MM.1S (cell line): ENCODE measurements around the gene DNAL1.

Source experiments
- DNase-seq: peaks from one replicate; pipeline ENCODE4 v3.0.0-alpha.2; 2015
- H2AFZ ChIP-seq: fragments of 300-600 bp; sonication (generic); 2 replicates; pipeline ENCODE4 v1.6.0; 2016; ENCODE audit warnings: antibody characterized with exemption, low read length
- H3F3A ChIP-seq: fragments of 300-600 bp; sonication (generic); 2 replicates; pipeline ENCODE4 v1.6.1; 2016; ENCODE audit warnings: mild to moderate bottlenecking, antibody characterized with exemption, low read length, moderate library complexity, mixed read lengths; ENCODE audit not compliant: insufficient read depth
- H3K27ac ChIP-seq: fragments of 300-600 bp; sonication (generic); 2 replicates; pipeline ENCODE4 v1.5.1; 2016; ENCODE audit warnings: mild to moderate bottlenecking, low read length
- H3K27me3 ChIP-seq: fragments of 300-600 bp; sonication (generic); replicated peaks from 2 replicates; pipeline ENCODE4 v1.6.0; 2016; ENCODE audit warnings: low read length; ENCODE audit not compliant: insufficient read depth
- H3K36me3 ChIP-seq: fragments of 300-600 bp; sonication (generic); replicated peaks from 2 replicates; pipeline ENCODE4 v1.6.1; 2016; ENCODE audit warnings: mild to moderate bottlenecking, low read length, mixed read lengths; ENCODE audit not compliant: insufficient read depth
- H3K4me1 ChIP-seq: fragments of 300-600 bp; sonication (generic); 2 replicates; pipeline ENCODE4 v1.6.1; 2016; ENCODE audit warnings: low read length, mixed read lengths
- H3K4me2 ChIP-seq: fragments of 300-600 bp; sonication (generic); 2 replicates; pipeline ENCODE4 v1.6.0; 2016; ENCODE audit warnings: low read depth, low read length
- H3K4me3 ChIP-seq: fragments of 300-600 bp; sonication (generic); 2 replicates; pipeline ENCODE4 v1.5.1; 2016; ENCODE audit warnings: low read length, mixed read lengths
- H3K79me2 ChIP-seq: fragments of 300-600 bp; sonication (generic); 2 replicates; pipeline ENCODE4 v1.6.1; 2016; ENCODE audit warnings: mixed run types, low read length, mixed read lengths
- H3K9ac ChIP-seq: fragments of 300-600 bp; sonication (generic); 2 replicates; pipeline ENCODE4 v1.6.1; 2016; ENCODE audit warnings: low read length, mixed read lengths
- H3K9me2 ChIP-seq: fragments of 300-600 bp; sonication (generic); replicated peaks from 2 replicates; pipeline ENCODE4 v1.6.1; 2016; ENCODE audit warnings: mild to moderate bottlenecking, low read length, mixed read lengths; ENCODE audit not compliant: insufficient read depth
- H3K9me3 ChIP-seq: fragments of 300-600 bp; sonication (generic); replicated peaks from 2 replicates; pipeline ENCODE4 v1.6.1; 2016; ENCODE audit warnings: mild to moderate bottlenecking, low read length, mixed read lengths; ENCODE audit not compliant: insufficient read depth
- H4K20me1 ChIP-seq: fragments of 300-600 bp; sonication (generic); 2 replicates; pipeline ENCODE4 v1.6.1; 2016; ENCODE audit warnings: mild to moderate bottlenecking, low read length, moderate library complexity, mixed read lengths; ENCODE audit not compliant: insufficient read depth
- CTCF ChIP-seq: fragments of 300-600 bp; sonication (generic); IDR thresholded peaks from 2 replicates; pipeline ENCODE4 v1.5.1; 2016; ENCODE audit warnings: antibody characterized with exemption, low read length, mixed read lengths
- EZH2 ChIP-seq: fragments of 300-600 bp; sonication (generic); optimal IDR thresholded peaks from 2 replicates; pipeline ENCODE3; 2017; ENCODE audit warnings: low read depth, mild to moderate bottlenecking, antibody characterized with exemption, low read length, mixed read lengths
- EZH2phosphoT487 ChIP-seq: fragments of 300-600 bp; sonication (generic); IDR thresholded peaks from 2 replicates; pipeline ENCODE4 v1.6.1; 2018; ENCODE audit warnings: antibody characterized with exemption, low read length

DNAL1 gene

GRCh38 chr14:73620268-73620667 lies 24.5 kb upstream of the DNAL1 start:
- DNase-seq: no peak
- H3K4me2 ChIP-seq: no peak overlapping the region
- H3F3A ChIP-seq: no peaks in the 10 kb centered on the region

GRCh38 chr14:73623504-73624054 lies 21.2 kb upstream of the DNAL1 start:
- Histone ChIP-seq H3K4me1 (no peaks in the 10 kb centered on the region), H3K9ac (no peak overlapping the region), H3K27ac (no peak overlapping the region), H3K4me3 (no peak overlapping the region), H3K27me3 (no peaks in the 10 kb centered on the region), H3F3A (no peaks in the 10 kb centered on the region), H2AFZ (no peak overlapping the region), H3K79me2 (no peaks in the 10 kb centered on the region), H4K20me1 (no peaks in the 10 kb centered on the region), H3K36me3 (no peaks in the 10 kb centered on the region), H3K4me2 (no peak overlapping the region), H3K9me3 (no peaks in the 10 kb centered on the region), H3K9me2 (no peaks in the 10 kb centered on the region)
- DNase-seq: no peak
- no peak for TF ChIP-seq CTCF
- no peak for TF ChIP-seq EZH2phosphoT487
- TF ChIP-seq EZH2: no peak

More at GRCh38 chr14:73620268-73620667, 24.5 kb upstream of the DNAL1 start:
- Histone ChIP-seq H3K36me3 (no peaks in the 10 kb centered on the region), H3K4me1 (no peaks in the 10 kb centered on the region), H3K79me2 (no peaks in the 10 kb centered on the region), H3K4me3 (no peak overlapping the region), H3K27ac (no peak overlapping the region), H3K27me3 (no peaks in the 10 kb centered on the region), H3K9me2 (no peaks in the 10 kb centered on the region), H3K9me3 (no peaks in the 10 kb centered on the region), H4K20me1 (no peaks in the 10 kb centered on the region), H3K9ac (no peak overlapping the region), H2AFZ (no peak overlapping the region)
- no peak for TF ChIP-seq CTCF
- TF ChIP-seq EZH2phosphoT487: no peak
- no peak for TF ChIP-seq EZH2

GRCh38 chr14:73625706-73626105 lies 19.1 kb upstream of the DNAL1 start:
- H2AFZ ChIP-seq: no peak overlapping the region

More at GRCh38 chr14:73625706-73626105, 19.1 kb upstream of the DNAL1 start:
- Histone ChIP-seq H3K9me2 (no peaks in the 10 kb centered on the region), H3K4me2 (no peak overlapping the region), H4K20me1 (no peaks in the 10 kb centered on the region), H3K4me3 (no peak overlapping the region), H3K4me1 (no peaks in the 10 kb centered on the region), H3F3A (no peaks in the 10 kb centered on the region), H3K27me3 (no peaks in the 10 kb centered on the region), H3K9me3 (no peaks in the 10 kb centered on the region), H3K36me3 (no peaks in the 10 kb centered on the region), H3K27ac (no peak overlapping the region), H3K79me2 (no peaks in the 10 kb centered on the region), H3K9ac (no peak overlapping the region)
- DNase-seq: no peak
- no peak for TF ChIP-seq CTCF
- TF ChIP-seq EZH2: no peak
- no peak for TF ChIP-seq EZH2phosphoT487
